ELF-1 (cell line): ENCODE results near the gene HECW1.
A peak's percentile ranks its signal among the peaks of the same experiment; 100 is the strongest.

Experiments
- DNase-seq: peaks from one replicate; pipeline ENCODE4 v3.0.0-alpha.2; 2016; ENCODE audit warnings: low read depth, low spot score

The HECW1 gene

GRCh38 chr7:43430411-43430810 is 318.0 kb downstream of the HECW1 start:
- DNase-seq: no peak

- DNase-seq: peak; percentile 33
Observed at GRCh38 chr7:43431020-43431595, 318.7 kb downstream of the HECW1 start.

- no peak for DNase-seq
Observed at GRCh38 chr7:43433639-43434038, 321.2 kb downstream of the HECW1 start.

GRCh38 chr7:43437001-43437400 is 324.6 kb downstream of the HECW1 start:
- no peak for DNase-seq

GRCh38 chr7:43438897-43439479 is 326.5 kb downstream of the HECW1 start:
- no peak for DNase-seq

- peak; percentile 82 for DNase-seq
Observed at GRCh38 chr7:43439631-43440401, 327.4 kb downstream of the HECW1 start.

- no peak for DNase-seq
Observed at GRCh38 chr7:43441231-43442130, 329.0 kb downstream of the HECW1 start.

- no peak for DNase-seq
Observed at GRCh38 chr7:43443381-43443780, 330.9 kb downstream of the HECW1 start.

GRCh38 chr7:43444711-43445578 is 332.5 kb downstream of the HECW1 start:
- no peak for DNase-seq

GRCh38 chr7:43449577-43449976 is 337.1 kb downstream of the HECW1 start:
- peak; percentile 52 for DNase-seq

- DNase-seq: no peak
Observed at GRCh38 chr7:43450894-43451293, 338.4 kb downstream of the HECW1 start.

GRCh38 chr7:43454936-43455518 is 342.6 kb downstream of the HECW1 start:
- peak; percentile 31 for DNase-seq

- DNase-seq: no peak
Observed at GRCh38 chr7:43456200-43456599, 343.8 kb downstream of the HECW1 start.

GRCh38 chr7:43458330-43459018 is 346.0 kb downstream of the HECW1 start:
- no peak for DNase-seq

- no peak for DNase-seq
Observed at GRCh38 chr7:43459019-43459337, 346.5 kb downstream of the HECW1 start.

- no peak for DNase-seq
Observed at GRCh38 chr7:43460733-43461348, 348.4 kb downstream of the HECW1 start.

- DNase-seq: no peak
Observed at GRCh38 chr7:43461349-43462024, 349.0 kb downstream of the HECW1 start.

GRCh38 chr7:43462836-43463235 is 350.4 kb downstream of the HECW1 start:
- no peak for DNase-seq

GRCh38 chr7:43463401-43463980 is 351.0 kb downstream of the HECW1 start:
- peak; percentile 18 for DNase-seq
